KOPT-K1 (cell line): ENCODE results near the gene AQP10.
"Not testable (repeated sequence)": the region's sequence is repeated elsewhere in the genome, so short reads cannot be mapped to it uniquely, and the experiment has no call there.

ENCODE experiments used
- H3K27ac ChIP-seq: fragments of 200-600 bp; sonication (generic); 2 replicates; pipeline ENCODE4 v1.5.1; 2016; ENCODE audit warnings: antibody characterized with exemption, mild to moderate bottlenecking, low read depth, low read length; ENCODE audit not compliant: poor library complexity, severe bottlenecking
- H3K36me3 ChIP-seq: fragments of 200-600 bp; sonication (generic); 2 replicates; pipeline ENCODE4 v1.5.1; 2017; ENCODE audit warnings: antibody characterized with exemption, mild to moderate bottlenecking, low read length, moderate library complexity; ENCODE audit not compliant: insufficient read depth
- H3K9me3 ChIP-seq: fragments of 200-600 bp; sonication (generic); 2 replicates; pipeline ENCODE4 v1.5.1; 2017; ENCODE audit warnings: antibody characterized with exemption, low read length, mild to moderate bottlenecking; ENCODE audit not compliant: insufficient read depth, poor library complexity, severe bottlenecking

Gene AQP10

GRCh38 chr1:154328318-154329151, 7.6 kb downstream of the AQP10 start:
- Histone ChIP-seq H3K36me3 (peaks cover 40% of the 10 kb centered on the region), H3K27ac (peak overlapping the region; percentile 82), H3K9me3 (no peaks in the 10 kb centered on the region)

GRCh38 chr1:154329152-154329521, 8.2 kb downstream of the AQP10 start:
- peak overlapping the region; percentile 40 for H3K27ac ChIP-seq
- peaks cover 46% of the 10 kb centered on the region for H3K36me3 ChIP-seq
- H3K9me3 ChIP-seq, result no peaks in the 10 kb centered on the region

DNA sequence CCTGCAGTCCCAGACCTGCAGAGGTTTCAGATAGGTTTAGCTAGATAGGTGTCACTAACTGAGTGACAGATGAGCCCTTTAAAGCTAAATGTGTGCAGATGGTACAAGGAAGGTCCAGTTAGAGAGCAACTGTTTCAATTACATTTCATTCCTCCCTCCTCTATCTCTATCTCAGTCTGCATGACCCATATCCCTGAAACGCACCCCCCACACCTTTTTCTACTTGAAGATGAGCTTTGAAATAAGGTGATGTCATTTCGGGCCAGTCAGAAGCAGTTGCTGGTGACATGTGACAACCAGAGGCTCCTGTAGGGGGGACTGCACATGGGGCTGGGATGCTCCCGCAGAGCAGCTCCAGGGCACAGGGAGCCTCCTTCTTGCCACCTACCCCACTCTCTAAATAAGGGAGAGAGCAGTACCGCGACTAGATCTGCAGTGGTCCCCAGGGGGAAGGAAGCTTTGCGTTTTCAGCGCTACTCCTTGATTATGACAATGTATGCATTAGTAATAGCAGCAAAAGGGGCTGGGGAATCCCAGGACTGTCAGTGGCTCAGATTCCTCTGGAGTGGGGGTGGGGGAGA, 8.7 kb downstream of the AQP10 start:
- peaks cover 52% of the 10 kb centered on the region for H3K36me3 ChIP-seq
- no peaks in the 10 kb centered on the region for H3K9me3 ChIP-seq
- no peak overlapping the region for H3K27ac ChIP-seq

- H3K9me3 ChIP-seq, result no peaks in the 10 kb centered on the region
- peak overlapping the region; percentile 5 for H3K27ac ChIP-seq
- peaks cover 59% of the 10 kb centered on the region for H3K36me3 ChIP-seq
Measured at GRCh38 chr1:154330669-154331068, 9.8 kb downstream of the AQP10 start.

DNA sequence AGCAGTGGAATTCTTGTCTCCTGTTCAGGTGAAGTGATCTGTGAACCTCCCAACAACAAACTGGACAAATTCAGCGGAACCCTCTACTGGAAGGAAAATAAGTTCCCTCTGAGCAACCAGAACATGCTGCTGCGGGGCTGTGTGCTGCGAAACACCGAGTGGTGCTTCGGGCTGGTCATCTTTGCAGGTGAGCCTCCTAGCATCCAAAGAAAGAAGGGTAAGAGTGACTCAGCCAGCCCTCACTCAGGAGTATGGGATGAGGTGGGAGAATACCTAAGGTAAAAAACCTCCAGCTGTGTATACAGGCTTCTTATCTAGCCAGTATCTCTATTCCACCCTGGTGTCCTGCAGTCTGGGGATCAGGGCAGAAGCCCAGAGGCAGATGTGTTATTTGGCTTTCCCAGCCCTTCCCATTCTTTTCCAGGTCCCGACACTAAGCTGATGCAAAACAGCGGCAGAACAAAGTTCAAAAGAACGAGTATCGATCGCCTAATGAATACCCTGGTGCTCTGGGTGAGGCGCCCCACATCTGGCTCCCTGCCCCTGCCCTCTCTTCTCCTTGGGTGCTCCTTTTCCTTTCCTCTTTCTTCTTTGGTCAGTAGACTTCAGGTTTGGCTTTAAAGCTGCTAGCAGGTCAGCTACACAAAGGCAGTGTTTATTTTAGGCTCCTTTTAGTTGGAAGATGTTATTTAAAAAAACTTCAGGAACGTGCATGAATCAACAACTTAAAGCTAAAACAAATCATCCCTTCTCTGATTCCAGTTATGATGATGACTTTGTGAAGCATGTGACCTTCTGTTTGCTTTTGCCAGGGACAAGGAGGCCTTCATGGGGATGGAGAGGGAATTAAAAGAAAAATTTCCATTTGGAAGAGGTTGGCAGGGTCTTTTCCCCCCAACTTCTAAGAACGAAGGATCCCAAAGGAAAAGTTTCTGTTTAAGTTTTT, 13.5 kb downstream of the AQP10 start:
- Histone ChIP-seq H3K9me3 (no peaks in the 10 kb centered on the region), H3K27ac (peak overlapping the region; percentile 6), H3K36me3 (peaks cover 93% of the 10 kb centered on the region)

GRCh38 chr1:154335025-154335714, 14.3 kb downstream of the AQP10 start:
- peaks cover 93% of the 10 kb centered on the region for H3K36me3 ChIP-seq
- no peaks in the 10 kb centered on the region for H3K9me3 ChIP-seq
- H3K27ac ChIP-seq, result peak overlapping the region; percentile 6

GRCh38 chr1:154337253-154337894, 16.5 kb downstream of the AQP10 start:
- Histone ChIP-seq H3K36me3 (peaks cover 93% of the 10 kb centered on the region), H3K9me3 (no peaks in the 10 kb centered on the region)

GRCh38 chr1:154338875-154339274, 18.0 kb downstream of the AQP10 start:
- Histone ChIP-seq H3K9me3 (no peaks in the 10 kb centered on the region), H3K27ac (no peak overlapping the region), H3K36me3 (peaks cover 93% of the 10 kb centered on the region)

More at GRCh38 chr1:154337253-154337894, 16.5 kb downstream of the AQP10 start:
- H3K27ac ChIP-seq, result peak overlapping the region; percentile 2

DNA sequence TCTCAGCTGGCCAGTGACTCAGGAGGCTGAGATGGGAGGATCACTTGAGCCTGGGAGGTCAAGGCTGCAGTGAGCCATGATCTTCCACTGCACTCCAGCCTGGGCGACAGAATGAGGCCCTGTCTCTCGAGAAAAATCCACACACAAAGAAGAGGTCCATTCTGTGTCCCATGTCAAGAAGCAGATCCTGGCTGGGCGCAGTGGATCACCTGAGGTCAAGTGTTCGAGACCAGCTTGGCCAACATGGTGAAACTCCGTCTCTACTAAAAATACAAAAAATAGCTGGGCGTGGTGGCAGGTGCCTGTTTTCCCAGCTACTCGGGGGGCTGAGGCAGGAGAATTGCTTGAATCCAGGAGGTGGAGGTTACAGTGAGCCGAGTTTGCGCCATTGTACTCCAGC, 20.5 kb downstream of the AQP10 start:
- peaks cover 97% of the 10 kb centered on the region for H3K36me3 ChIP-seq
- not testable (repeated sequence) for H3K9me3 ChIP-seq, H3K27ac ChIP-seq

GRCh38 chr1:154342132-154342531, 21.2 kb downstream of the AQP10 start:
- H3K27ac ChIP-seq, result peak overlapping the region; percentile 24
- H3K36me3 ChIP-seq, result peaks cover 98% of the 10 kb centered on the region
- no peaks in the 10 kb centered on the region for H3K9me3 ChIP-seq

GRCh38 chr1:154342836-154343472, 22.1 kb downstream of the AQP10 start:
- H3K36me3 ChIP-seq, result peaks cover 97% of the 10 kb centered on the region
- peak overlapping the region; percentile 24 for H3K27ac ChIP-seq
- no peaks in the 10 kb centered on the region for H3K9me3 ChIP-seq

DNA sequence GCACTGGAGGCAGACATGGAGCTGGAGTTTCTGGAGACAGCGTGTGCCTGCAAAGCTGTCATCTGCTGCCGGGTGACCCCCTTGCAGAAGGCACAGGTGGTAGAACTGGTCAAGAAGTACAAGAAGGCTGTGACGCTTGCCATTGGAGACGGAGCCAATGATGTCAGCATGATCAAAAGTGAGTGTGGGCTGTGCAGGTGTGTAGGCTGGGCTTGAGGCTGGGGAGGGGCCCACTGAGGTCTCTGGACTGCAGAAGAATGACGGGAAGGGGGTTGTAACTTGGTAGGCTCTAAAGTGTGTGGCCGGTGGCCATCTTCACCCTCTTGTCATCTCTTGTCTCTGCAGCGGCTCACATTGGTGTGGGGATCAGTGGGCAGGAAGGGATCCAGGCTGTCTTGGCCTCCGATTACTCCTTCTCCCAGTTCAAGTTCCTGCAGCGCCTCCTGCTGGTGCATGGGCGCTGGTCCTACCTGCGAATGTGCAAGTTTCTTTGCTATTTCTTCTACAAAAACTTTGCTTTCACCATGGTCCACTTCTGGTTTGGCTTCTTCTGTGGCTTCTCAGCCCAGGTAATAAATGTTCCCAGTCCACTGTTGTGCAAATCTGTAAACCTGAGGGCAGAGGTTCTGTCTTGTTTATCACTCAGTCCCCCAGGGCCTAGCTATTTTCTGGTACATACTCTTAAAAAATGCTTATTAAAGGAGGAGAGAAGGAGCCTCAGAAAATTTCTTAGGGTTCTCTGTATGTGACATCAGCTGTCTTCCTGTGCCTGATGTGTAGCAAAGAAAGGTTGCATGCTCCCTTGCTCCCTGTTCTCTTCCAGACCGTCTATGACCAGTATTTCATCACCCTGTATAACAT, 24.3 kb downstream of the AQP10 start:
- Histone ChIP-seq H3K36me3 (peaks cover 96% of the 10 kb centered on the region), H3K27ac (no peak overlapping the region), H3K9me3 (no peaks in the 10 kb centered on the region)

DNA sequence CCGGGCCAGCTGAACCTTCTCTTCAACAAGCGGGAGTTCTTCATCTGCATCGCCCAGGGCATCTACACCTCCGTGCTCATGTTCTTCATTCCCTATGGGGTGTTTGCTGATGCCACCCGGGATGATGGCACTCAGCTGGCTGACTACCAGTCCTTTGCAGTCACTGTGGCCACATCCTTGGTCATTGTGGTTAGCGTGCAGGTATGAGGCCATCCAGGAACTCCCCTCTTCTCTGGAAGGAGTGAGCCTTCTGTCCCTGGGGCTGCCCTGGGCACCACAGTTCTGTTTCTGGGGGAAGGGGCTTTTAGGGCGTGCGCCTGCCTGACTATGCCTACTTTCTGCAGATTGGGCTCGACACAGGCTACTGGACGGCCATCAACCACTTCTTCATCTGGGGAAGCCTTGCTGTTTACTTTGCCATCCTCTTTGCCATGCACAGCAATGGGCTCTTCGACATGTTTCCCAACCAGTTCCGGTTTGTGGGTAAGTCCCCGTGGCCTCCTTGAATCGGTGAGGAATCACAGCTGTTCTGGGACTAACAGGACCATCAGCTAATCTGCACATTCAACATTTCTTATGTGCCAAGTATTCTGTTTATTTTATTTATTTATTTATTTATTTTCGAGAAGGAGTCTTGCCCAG, 25.5 kb downstream of the AQP10 start:
- peaks cover 88% of the 10 kb centered on the region for H3K36me3 ChIP-seq
- no peaks in the 10 kb centered on the region for H3K9me3 ChIP-seq
- H3K27ac ChIP-seq, result no peak overlapping the region
